Sigmoid colon (tissue), 7 donors: Measurements from ENCODE around the gene MAFF. TPM values are rescaled to one million over a fixed set of nuclear protein-coding genes. Genes with fewer than 3 reads are reported as not detected.

Experiments used
- DNase-seq: peaks from one replicate; pipeline ENCODE4 v3.0.0-alpha.2; 2019
- H3K27ac ChIP-seq, 4 donors: fragments of 200-600 bp; sonication (generic); one replicate each; pipeline ENCODE4 v1.5.1; 2016 to 2019; ENCODE audit warnings: mild to moderate bottlenecking in 1 of 4
- H3K27me3 ChIP-seq, 3 donors: fragments of 200-600 bp; sonication (generic); one replicate each; pipeline ENCODE4 v1.5.1; 2019; ENCODE audit warnings: mild to moderate bottlenecking in 1 of 3
- H3K36me3 ChIP-seq, 4 donors: fragments of 200-600 bp; sonication (generic); one replicate each; pipeline ENCODE4 v1.5.1; 2016 to 2019
- H3K4me1 ChIP-seq, 4 donors: fragments of 200-600 bp; sonication (generic); one replicate each; pipeline ENCODE4 v1.5.1; 2017 to 2019
- H3K4me3 ChIP-seq, 4 donors: fragments of 200-600 bp; sonication (generic); one replicate each; pipeline ENCODE4 v1.5.1; 2017 to 2019; ENCODE audit warnings: mild to moderate bottlenecking in 2 of 4, moderate library complexity in 1 of 4
- H3K9me3 ChIP-seq, 4 donors: fragments of 200-600 bp in 3 of 4; sonication (generic) in 3 of 4; one replicate each; pipeline versions ENCODE4 v1.5.1 to v1.6.1; 2013 to 2019
- EP300 ChIP-seq, 4 donors: sonication (generic); formaldehyde crosslinking; IDR thresholded peaks; one replicate each; pipeline ENCODE4 v1.6.1; 2017; ENCODE audit warnings: antibody characterized with exemption in 4 of 4
- POLR2A ChIP-seq, 2 donors: fragments of 450-650 bp; IDR thresholded peaks; one replicate each; pipeline ENCODE4 v1.6.1; 2016; ENCODE audit warnings: antibody characterized with exemption in 2 of 2, mild to moderate bottlenecking in 2 of 2, moderate library complexity in 2 of 2
- POLR2AphosphoS5 ChIP-seq, 4 donors: sonication (generic); formaldehyde crosslinking; IDR thresholded peaks; one replicate each; pipeline ENCODE4 v1.6.1; 2017; ENCODE audit warnings: antibody characterized with exemption in 4 of 4
- WGBS, 2 donors: extraction: QIAGEN DNeasy Blood & Tissue Kit; methylation state at CpG; one replicate each; pipeline ENCODE4 v1.1.7; 2013; 5-methylcytosine and 5-hydroxymethylcytosine counted together
- intact Hi-C: fragments of 100-400 bp; cut with DNase I; formaldehyde crosslinking; loops from one replicate; pipeline ENCODE4 v1.15.1; 2023
- polyA plus RNA-seq, 3 donors: library from polyadenylated mRNA; stranded (reverse); fragments of 200-250 nt; gene quantifications; one replicate each; pipeline ENCODE4 v1.2.3, GENCODE V29; 2013
- total RNA-seq, 4 donors: library from RNA; depleted of rRNA; stranded (reverse); fragments of >200 nt; gene quantifications; one replicate each; pipeline ENCODE4 v1.1.0, GENCODE V29; 2016
- TF ChIP-seq, protein P1 (sequence below), 4 experiments: fragments of 450-650 bp in 3 of 4; fragments of 200-600 bp in 1 of 4; IDR thresholded peaks; one replicate each; pipeline ENCODE4 v1.5.1; 2016 to 2019; ENCODE audit warnings: antibody characterized with exemption in 4 of 4, mild to moderate bottlenecking in 3 of 4, moderate library complexity in 2 of 4
- donor health status: healthy with polysubstance abuse.
- donor health status: Bipolar disorder and iron deficiency.
- donor health status: healthy.

MAFF gene
- total and polyA plus RNA-seq, 7 donors = 15.3 to 104 (median 33.4) TPM

DNA sequence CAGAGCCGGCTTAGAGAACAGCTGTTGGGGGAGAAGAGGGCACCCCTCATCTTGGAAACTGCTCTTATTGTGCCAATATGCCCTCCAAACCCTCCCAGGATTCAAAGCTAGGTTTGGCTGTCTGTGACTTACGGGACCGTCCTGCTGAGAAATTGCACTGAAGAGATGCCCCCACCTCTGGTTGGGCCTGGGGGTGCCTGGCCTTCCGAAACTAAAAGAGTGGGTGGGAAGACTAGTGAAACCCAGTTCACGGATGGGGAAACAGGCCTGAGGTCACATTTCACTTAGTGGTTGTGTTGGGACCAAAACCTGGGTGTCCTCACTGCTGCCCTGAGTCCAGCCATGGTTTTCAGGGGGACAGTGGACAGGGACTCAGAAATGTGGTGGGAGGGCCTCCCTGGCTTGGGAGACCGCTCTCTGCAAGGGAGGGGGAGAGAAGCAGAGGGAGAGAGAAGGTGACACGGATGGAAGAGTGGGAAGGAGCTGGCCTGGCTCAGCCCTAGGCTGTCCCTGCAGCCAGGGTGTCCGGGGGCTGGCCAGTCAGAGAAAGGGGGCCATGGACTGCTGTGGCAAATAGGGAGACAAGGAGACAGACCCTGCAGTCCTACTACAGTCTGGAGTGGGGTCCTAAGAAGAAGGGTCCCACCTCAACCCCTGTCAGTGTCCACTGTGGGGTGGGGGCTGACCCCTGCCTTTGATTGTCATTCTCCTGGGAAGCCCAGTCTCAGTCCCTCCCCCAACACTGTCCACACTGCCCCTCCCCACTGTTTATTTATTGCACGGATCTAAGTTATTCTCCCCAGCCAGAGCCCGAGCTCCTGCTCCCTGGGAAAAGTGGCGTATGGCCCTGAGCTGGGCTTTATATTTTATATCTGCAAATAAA is 13.6 kb downstream of the MAFF start:
- H3K4me3 ChIP-seq = no peak overlapping the region
- intact Hi-C loops = loop anchor here (5.0 to 10.0 kb wide), 2 partner anchors 42 to 101 kb away; partner anchors contain the start of gene BAIAP2L2
- DNase-seq = no peak
- peaks cover 0 to 49% (median 43%) of the 10 kb centered on the region in 4 donors for H3K4me1 ChIP-seq
- 82 to 87% methylated on average over 11 of the region's 11 CpGs for WGBS, 2 donors
- peak overlapping the region in 3 of 4 donors; percentile 27 to 55 (median 49) for H3K27ac ChIP-seq
- TF ChIP-seq, protein P1, sequence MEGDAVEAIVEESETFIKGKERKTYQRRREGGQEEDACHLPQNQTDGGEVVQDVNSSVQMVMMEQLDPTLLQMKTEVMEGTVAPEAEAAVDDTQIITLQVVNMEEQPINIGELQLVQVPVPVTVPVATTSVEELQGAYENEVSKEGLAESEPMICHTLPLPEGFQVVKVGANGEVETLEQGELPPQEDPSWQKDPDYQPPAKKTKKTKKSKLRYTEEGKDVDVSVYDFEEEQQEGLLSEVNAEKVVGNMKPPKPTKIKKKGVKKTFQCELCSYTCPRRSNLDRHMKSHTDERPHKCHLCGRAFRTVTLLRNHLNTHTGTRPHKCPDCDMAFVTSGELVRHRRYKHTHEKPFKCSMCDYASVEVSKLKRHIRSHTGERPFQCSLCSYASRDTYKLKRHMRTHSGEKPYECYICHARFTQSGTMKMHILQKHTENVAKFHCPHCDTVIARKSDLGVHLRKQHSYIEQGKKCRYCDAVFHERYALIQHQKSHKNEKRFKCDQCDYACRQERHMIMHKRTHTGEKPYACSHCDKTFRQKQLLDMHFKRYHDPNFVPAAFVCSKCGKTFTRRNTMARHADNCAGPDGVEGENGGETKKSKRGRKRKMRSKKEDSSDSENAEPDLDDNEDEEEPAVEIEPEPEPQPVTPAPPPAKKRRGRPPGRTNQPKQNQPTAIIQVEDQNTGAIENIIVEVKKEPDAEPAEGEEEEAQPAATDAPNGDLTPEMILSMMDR (IDR thresholded peaks at IDR 0.05) = no peak
- TF ChIP-seq POLR2AphosphoS5 (IDR thresholded peaks at IDR 0.05) (no peak), EP300 (IDR thresholded peaks at IDR 0.05) (no peak), POLR2A (IDR thresholded peaks at IDR 0.05) (no peak)
- H3K36me3 ChIP-seq = peaks cover 0 to 5% (median 0%) of the 10 kb centered on the region in 4 donors
- H3K9me3 ChIP-seq = no peaks in the 10 kb centered on the region
- no peaks in the 10 kb centered on the region for H3K27me3 ChIP-seq

GRCh38 chr22:38218661-38219622 is 17.1 kb downstream of the MAFF start:
- Histone ChIP-seq H3K9me3 (no peaks in the 10 kb centered on the region), H3K36me3 (peaks cover 0 to 29% (median 8%) of the 10 kb centered on the region in 4 donors), H3K27ac (peak overlapping the region; percentile 86 to 91 (median 90)), H3K4me1 (peaks cover 0 to 46% (median 40%) of the 10 kb centered on the region in 4 donors), H3K4me3 (no peak overlapping the region), H3K27me3 (no peaks in the 10 kb centered on the region)
- DNase-seq = peak; percentile 93
- WGBS, 2 donors = 48 to 55% methylated on average over 25 of the region's 25 CpGs
- peak; percentile 21 to 86 (median 50) for TF ChIP-seq POLR2AphosphoS5 (IDR thresholded peaks at IDR 0.05)
- TF ChIP-seq EP300 (IDR thresholded peaks at IDR 0.05) = peak in 2 of 4 donors; percentile 37 to 93
- TF ChIP-seq, protein P1 (IDR thresholded peaks at IDR 0.05) = no peak
- no peak for TF ChIP-seq POLR2A (IDR thresholded peaks at IDR 0.05)
- intact Hi-C loops = loop anchor here (5.0 to 10.0 kb wide), 2 partner anchors 38 to 104 kb away; partner anchors contain the start of gene BAIAP2L2

DNA sequence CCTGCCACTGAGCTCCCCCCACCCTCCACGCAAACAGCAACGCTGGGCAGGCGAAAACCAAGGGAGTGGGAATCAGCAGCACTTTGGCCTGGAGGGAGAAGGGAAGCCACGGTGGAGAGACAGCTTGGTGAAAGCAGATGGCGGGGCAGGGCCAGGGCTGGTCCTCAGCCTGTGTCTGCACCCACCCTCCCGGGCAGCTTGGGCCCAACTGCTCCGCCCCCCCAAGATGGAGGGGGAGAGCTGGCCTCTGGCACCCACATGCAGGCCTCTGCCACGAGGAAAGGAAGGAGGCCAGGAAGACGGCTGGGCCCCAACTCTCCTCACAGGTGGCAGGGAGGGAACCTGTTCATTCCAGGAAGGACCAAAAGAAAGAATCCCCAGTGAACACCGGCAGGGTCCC is 17.8 kb downstream of the MAFF start:
- no peak for TF ChIP-seq EP300 (IDR thresholded peaks at IDR 0.05)
- no peak for TF ChIP-seq POLR2AphosphoS5 (IDR thresholded peaks at IDR 0.05)
- TF ChIP-seq, protein P1 (IDR thresholded peaks at IDR 0.05) = no peak
- no peak for TF ChIP-seq POLR2A (IDR thresholded peaks at IDR 0.05)
- Histone ChIP-seq H3K4me3 (no peak overlapping the region), H3K36me3 (peaks cover 0 to 36% (median 12%) of the 10 kb centered on the region in 4 donors), H3K4me1 (peaks cover 0 to 39% (median 33%) of the 10 kb centered on the region in 4 donors), H3K27me3 (no peaks in the 10 kb centered on the region), H3K27ac (peak overlapping the region; percentile 86 to 91 (median 90)), H3K9me3 (no peaks in the 10 kb centered on the region)
- no peak for DNase-seq
- 73 to 75% methylated on average over 10 of the region's 10 CpGs for WGBS, 2 donors
- intact Hi-C loops = loop anchor here (5.0 to 10.0 kb wide), 2 partner anchors 38 to 105 kb away; partner anchors contain the start of gene BAIAP2L2

DNA sequence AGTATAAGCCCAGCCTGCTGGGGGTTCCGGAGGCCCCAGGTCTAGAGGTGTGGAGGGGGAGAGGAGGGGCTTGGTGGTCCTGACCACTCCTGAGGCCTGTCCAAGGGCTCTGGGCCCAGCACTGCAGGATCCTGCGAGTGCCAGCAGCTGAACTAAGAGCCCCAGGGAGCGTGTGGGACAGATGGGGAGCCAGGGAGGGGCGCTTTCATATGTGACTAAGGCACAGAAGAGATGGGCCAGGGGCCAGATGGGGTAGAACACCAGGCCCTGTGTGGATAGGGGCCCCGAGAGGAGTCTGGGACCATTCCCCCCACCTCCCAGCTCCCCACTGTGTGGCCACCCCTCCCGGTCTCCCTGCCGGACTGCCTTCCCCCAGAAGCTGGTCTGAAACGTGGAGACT is 18.4 kb downstream of the MAFF start:
- intact Hi-C loops = no loop called here
- peak overlapping the region; percentile 86 to 91 (median 90) for H3K27ac ChIP-seq
- H3K4me3 ChIP-seq = no peak overlapping the region
- 88 to 90% methylated on average over 8 of the region's 8 CpGs for WGBS, 2 donors
- DNase-seq = no peak
- H3K4me1 ChIP-seq = peaks cover 0 to 34% (median 29%) of the 10 kb centered on the region in 4 donors
- no peaks in the 10 kb centered on the region for H3K9me3 ChIP-seq
- TF ChIP-seq POLR2A (IDR thresholded peaks at IDR 0.05) (no peak), EP300 (IDR thresholded peaks at IDR 0.05) (no peak), POLR2AphosphoS5 (IDR thresholded peaks at IDR 0.05) (no peak)
- TF ChIP-seq, protein P1 (IDR thresholded peaks at IDR 0.05) = no peak
- H3K27me3 ChIP-seq = no peaks in the 10 kb centered on the region
- peaks cover 0 to 41% (median 18%) of the 10 kb centered on the region in 4 donors for H3K36me3 ChIP-seq
